Measurements from ENCODE around the gene UNC13A. TPM values are rescaled to one million over a fixed set of nuclear protein-coding genes. Genes with fewer than 3 reads are reported as not detected.
A peak's percentile ranks its signal among the peaks of the same experiment; 100 is the strongest.

The UNC13A gene
- total RNA-seq, 1 experiment from 2014 or later: 5.8 TPM

GRCh38 chr19:17617807-17618192 is 70.4 kb downstream of the UNC13A start:
- no peak for DNase-seq (ENCODE audit: low spot score)
- no peaks in the 10 kb centered on the region for H3K27me3 ChIP-seq (replicated peaks; ENCODE audit: insufficient read depth, low read depth, low read length, poor library complexity)
- H3K9me3 ChIP-seq (ENCODE audit: low read depth, low read length, poor library complexity, severe bottlenecking): no peaks in the 10 kb centered on the region
- no peaks in the 10 kb centered on the region for H3K4me1 ChIP-seq (ENCODE audit: insufficient read depth, low read length, poor library complexity, severe bottlenecking)
- CTCF ChIA-PET: no interaction called here
- POLR2A ChIA-PET (ENCODE audit: low non-redundant PET): interaction anchor here (0.5 kb wide), 1 partner anchor 64 kb away, joined by 3 read pairs; no protein-coding TSS in a partner anchor
- no peaks in the 10 kb centered on the region for H3K36me3 ChIP-seq (ENCODE audit: insufficient read depth, low read length, poor library complexity, severe bottlenecking)
- intact Hi-C loops (cut with micrococcal nuclease; ENCODE audit: unreplicated experiment): no loop called here
- TF ChIP-seq EZH2 (IDR thresholded peaks at IDR 0.05; ENCODE audit: borderline replicate concordance, low read depth, low read length, poor library complexity, severe bottlenecking) (no peak), CTCF (conservative IDR thresholded peaks at IDR 0.05; ENCODE audit: low read depth, low read length) (no peak)
- H3K4me3 ChIP-seq (ENCODE audit: low read depth, low read length, poor library complexity, severe bottlenecking): no peak overlapping the region
- H3K27ac ChIP-seq (ENCODE audit: low read depth, low read length, poor library complexity, severe bottlenecking): no peak overlapping the region
- no TSS peak for BruUV-seq (replicated peaks)

GRCh38 chr19:17616961-17617806 is 71.0 kb downstream of the UNC13A start:
- POLR2A ChIA-PET (ENCODE audit: low non-redundant PET): no interaction called here
- DNase-seq (ENCODE audit: low spot score): peak; percentile 42
- intact Hi-C loops (cut with micrococcal nuclease; ENCODE audit: unreplicated experiment): no loop called here

GRCh38 chr19:17616686-17616960 is 71.5 kb downstream of the UNC13A start:
- no TSS peak for BruUV-seq (replicated peaks)
- POLR2A ChIA-PET (ENCODE audit: low non-redundant PET): no interaction called here
- Histone ChIP-seq H3K27ac (ENCODE audit: low read depth, low read length, poor library complexity, severe bottlenecking) (no peak overlapping the region), H3K27me3 (replicated peaks; ENCODE audit: insufficient read depth, low read depth, low read length, poor library complexity) (no peaks in the 10 kb centered on the region), H3K4me3 (ENCODE audit: low read depth, low read length, poor library complexity, severe bottlenecking) (no peak overlapping the region), H3K9me3 (ENCODE audit: low read depth, low read length, poor library complexity, severe bottlenecking) (no peaks in the 10 kb centered on the region), H3K36me3 (ENCODE audit: insufficient read depth, low read length, poor library complexity, severe bottlenecking) (no peaks in the 10 kb centered on the region), H3K4me1 (ENCODE audit: insufficient read depth, low read length, poor library complexity, severe bottlenecking) (no peaks in the 10 kb centered on the region)
- no peak for DNase-seq (ENCODE audit: low spot score)
- TF ChIP-seq EZH2 (IDR thresholded peaks at IDR 0.05; ENCODE audit: borderline replicate concordance, low read depth, low read length, poor library complexity, severe bottlenecking) (no peak), CTCF (conservative IDR thresholded peaks at IDR 0.05; ENCODE audit: low read depth, low read length) (no peak)
- intact Hi-C loops (cut with micrococcal nuclease; ENCODE audit: unreplicated experiment): no loop called here
- CTCF ChIA-PET: no interaction called here

More at GRCh38 chr19:17616961-17617806, 71.0 kb downstream of the UNC13A start:
- Histone ChIP-seq H3K9me3 (ENCODE audit: low read depth, low read length, poor library complexity, severe bottlenecking) (no peaks in the 10 kb centered on the region), H3K4me1 (ENCODE audit: insufficient read depth, low read length, poor library complexity, severe bottlenecking) (no peaks in the 10 kb centered on the region), H3K4me3 (ENCODE audit: low read depth, low read length, poor library complexity, severe bottlenecking) (no peak overlapping the region), H3K27me3 (replicated peaks; ENCODE audit: insufficient read depth, low read depth, low read length, poor library complexity) (no peaks in the 10 kb centered on the region), H3K36me3 (ENCODE audit: insufficient read depth, low read length, poor library complexity, severe bottlenecking) (no peaks in the 10 kb centered on the region), H3K27ac (ENCODE audit: low read depth, low read length, poor library complexity, severe bottlenecking) (no peak overlapping the region)
- BruUV-seq (replicated peaks): no TSS peak
- CTCF ChIA-PET: no interaction called here
- no peak for TF ChIP-seq CTCF (conservative IDR thresholded peaks at IDR 0.05; ENCODE audit: low read depth, low read length)
- TF ChIP-seq EZH2 (IDR thresholded peaks at IDR 0.05; ENCODE audit: borderline replicate concordance, low read depth, low read length, poor library complexity, severe bottlenecking): no peak
